K562 (cell line): ENCODE results near the gene ME3. TPM values are rescaled to one million over a fixed set of nuclear protein-coding genes. Genes with fewer than 3 reads are reported as not detected.
A peak's percentile ranks its signal among the peaks of the same experiment; 100 is the strongest.

Experiments used
- CEBPG ChIP-seq, 3 experiments: fragments of 200-800 bp in 1 of 3; sonication (Bioruptor generic) in 1 of 3; sonication (generic) in 1 of 3; formaldehyde crosslinking in 1 of 3; IDR thresholded peaks in 2 of 3; conservative IDR thresholded peaks in 1 of 3; 2 replicates each; pipeline versions ENCODE4 v1.6.1 to v1.8.0; 2016 to 2022; ENCODE audit warnings: missing compliant biosample characterization in 2 of 3, missing genetic modification characterization in 2 of 3, mild to moderate bottlenecking in 1 of 3, missing genetic modification reagents in 1 of 3
- NFIC ChIP-seq: fragments of 450-650 bp; IDR thresholded peaks from 2 replicates; pipeline ENCODE4 v1.6.1; 2017; ENCODE audit warnings: mild to moderate bottlenecking, inconsistent platforms
- PPARD ChIP-seq: fragments of 250-450 bp; sonication (Bioruptor Pico); IDR thresholded peaks from 2 replicates; pipeline ENCODE4 v1.8.0; 2022; ENCODE audit warnings: inconsistent platforms, mild to moderate bottlenecking, moderate library complexity
- RBBP5 ChIP-seq: fragments of 200-600 bp; sonication (generic); IDR thresholded peaks from 2 replicates; pipeline ENCODE4 v1.6.1; 2012; ENCODE audit warnings: borderline replicate concordance, mild to moderate bottlenecking, low read length, control low read depth, inconsistent platforms; ENCODE audit not compliant: insufficient read depth, poor library complexity, severe bottlenecking
- ZNF347 ChIP-seq: fragments of 450-650 bp; formaldehyde crosslinking; IDR thresholded peaks from 2 replicates; pipeline ENCODE4 v1.4.0; 2020; ENCODE audit warnings: low read depth, mild to moderate bottlenecking, moderate library complexity
- ZNF507 ChIP-seq: conservative IDR thresholded peaks from 2 replicates; pipeline ENCODE4 v1.6.1; 2017; ENCODE audit warnings: missing genetic modification characterization, missing compliant biosample characterization
- polyA plus RNA-seq, 8 experiments: library from polyadenylated mRNA; depleted of rRNA in 4 of 8; stranded (reverse) in 5 of 8; unstranded in 3 of 8; fragments of >200 nt; fragmentation: Nextera tagmentation in 2 of 8; fragmentation: Illumina TruSeq in 1 of 8; extraction: Ambion mirVana in 2 of 8; extraction: Trizol in 1 of 8; gene quantifications; 2 replicates each; pipeline versions ENCODE4 v1.2.1 to v1.2.3, GENCODE V29; 2011 to 2014; ENCODE audit warnings: inconsistent platforms in 1 of 8, missing spikeins in 1 of 8
- total RNA-seq, 7 experiments: library from RNA; depleted of rRNA in 6 of 7; stranded (reverse); fragments of >200 nt in 6 of 7; fragmentation: Illumina TruSeq in 2 of 7; extraction: Trizol in 2 of 7; gene quantifications; 2 replicates each; pipeline versions ENCODE4 v1.2.1 to v1.2.3, GENCODE V29; 2011 to 2021; ENCODE audit warnings: low replicate concordance in 1 of 7
- TF ChIP-seq, protein P1 (sequence below), 2 experiments: fragments of 450-650 bp; formaldehyde crosslinking in 1 of 2; IDR thresholded peaks; 2 replicates each; pipeline versions ENCODE4 v1.4.0 to v1.6.1; 2014 to 2020; ENCODE audit warnings: mild to moderate bottlenecking in 2 of 2, borderline replicate concordance in 1 of 2, low read depth in 1 of 2
- TF ChIP-seq, protein P2 (sequence below): fragments of 250-450 bp; sonication (Bioruptor Pico); IDR thresholded peaks from 2 replicates; pipeline ENCODE4 v1.4.0; 2020; ENCODE audit warnings: mild to moderate bottlenecking, moderate library complexity

The ME3 gene
- total and polyA plus RNA-seq, 9 of the 15 experiments (the other 6 are each of a cell fraction or from before 2014, with no cell fraction given), result not detected

DNA sequence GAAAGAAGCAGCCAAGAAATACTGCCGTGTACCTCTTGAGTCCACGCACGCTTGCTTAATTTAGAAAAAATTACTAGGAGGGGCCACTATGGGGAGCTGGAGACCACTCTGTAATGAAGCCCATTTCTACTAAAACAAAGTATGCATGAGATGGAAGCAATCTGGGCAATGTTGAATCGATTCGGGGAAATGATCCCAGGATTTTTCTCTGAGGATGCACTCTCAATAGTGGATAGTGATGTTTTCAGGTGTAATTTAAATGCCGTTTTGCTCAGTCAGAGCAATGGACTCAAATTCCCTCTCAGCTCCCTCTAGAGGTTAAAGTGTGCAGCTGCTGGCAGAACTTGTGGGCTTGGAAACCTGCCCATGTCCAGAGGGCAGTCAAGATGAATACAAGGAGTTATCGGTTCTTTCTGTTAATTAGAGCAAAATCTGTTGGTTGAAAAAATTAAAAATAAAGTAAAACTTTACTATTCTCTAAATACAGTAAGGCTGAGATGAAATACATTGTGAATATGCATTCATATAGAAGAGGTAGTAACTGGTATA is 64.1 kb downstream of the ME3 start (continued):
- TF ChIP-seq, protein P1, sequence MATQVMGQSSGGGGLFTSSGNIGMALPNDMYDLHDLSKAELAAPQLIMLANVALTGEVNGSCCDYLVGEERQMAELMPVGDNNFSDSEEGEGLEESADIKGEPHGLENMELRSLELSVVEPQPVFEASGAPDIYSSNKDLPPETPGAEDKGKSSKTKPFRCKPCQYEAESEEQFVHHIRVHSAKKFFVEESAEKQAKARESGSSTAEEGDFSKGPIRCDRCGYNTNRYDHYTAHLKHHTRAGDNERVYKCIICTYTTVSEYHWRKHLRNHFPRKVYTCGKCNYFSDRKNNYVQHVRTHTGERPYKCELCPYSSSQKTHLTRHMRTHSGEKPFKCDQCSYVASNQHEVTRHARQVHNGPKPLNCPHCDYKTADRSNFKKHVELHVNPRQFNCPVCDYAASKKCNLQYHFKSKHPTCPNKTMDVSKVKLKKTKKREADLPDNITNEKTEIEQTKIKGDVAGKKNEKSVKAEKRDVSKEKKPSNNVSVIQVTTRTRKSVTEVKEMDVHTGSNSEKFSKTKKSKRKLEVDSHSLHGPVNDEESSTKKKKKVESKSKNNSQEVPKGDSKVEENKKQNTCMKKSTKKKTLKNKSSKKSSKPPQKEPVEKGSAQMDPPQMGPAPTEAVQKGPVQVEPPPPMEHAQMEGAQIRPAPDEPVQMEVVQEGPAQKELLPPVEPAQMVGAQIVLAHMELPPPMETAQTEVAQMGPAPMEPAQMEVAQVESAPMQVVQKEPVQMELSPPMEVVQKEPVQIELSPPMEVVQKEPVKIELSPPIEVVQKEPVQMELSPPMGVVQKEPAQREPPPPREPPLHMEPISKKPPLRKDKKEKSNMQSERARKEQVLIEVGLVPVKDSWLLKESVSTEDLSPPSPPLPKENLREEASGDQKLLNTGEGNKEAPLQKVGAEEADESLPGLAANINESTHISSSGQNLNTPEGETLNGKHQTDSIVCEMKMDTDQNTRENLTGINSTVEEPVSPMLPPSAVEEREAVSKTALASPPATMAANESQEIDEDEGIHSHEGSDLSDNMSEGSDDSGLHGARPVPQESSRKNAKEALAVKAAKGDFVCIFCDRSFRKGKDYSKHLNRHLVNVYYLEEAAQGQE (IDR thresholded peaks at IDR 0.05; ENCODE audit: borderline replicate concordance), result peak; percentile 76
- TF ChIP-seq, protein P1 (CRISPR knock-in tag; IDR thresholded peaks at IDR 0.05; ENCODE audit: low read depth), result no peak
- TF ChIP-seq ZNF507 (tag) (no peak), ZNF347 (CRISPR knock-in tag) (no peak), NFIC (peak; percentile 65), PPARD (CRISPR knock-in tag) (no peak), RBBP5 (no peak), CEBPG (CRISPR knock-in tag; IDR thresholded peaks at IDR 0.05) (no peak), CEBPG (tag; conservative IDR thresholded peaks at IDR 0.05 in 1 of 2, IDR thresholded peaks at IDR 0.05 in 1 of 2) (peak in 1 of 2 experiments; percentile 42; a peak in 1 of 4 replicates)
- TF ChIP-seq, protein P2, sequence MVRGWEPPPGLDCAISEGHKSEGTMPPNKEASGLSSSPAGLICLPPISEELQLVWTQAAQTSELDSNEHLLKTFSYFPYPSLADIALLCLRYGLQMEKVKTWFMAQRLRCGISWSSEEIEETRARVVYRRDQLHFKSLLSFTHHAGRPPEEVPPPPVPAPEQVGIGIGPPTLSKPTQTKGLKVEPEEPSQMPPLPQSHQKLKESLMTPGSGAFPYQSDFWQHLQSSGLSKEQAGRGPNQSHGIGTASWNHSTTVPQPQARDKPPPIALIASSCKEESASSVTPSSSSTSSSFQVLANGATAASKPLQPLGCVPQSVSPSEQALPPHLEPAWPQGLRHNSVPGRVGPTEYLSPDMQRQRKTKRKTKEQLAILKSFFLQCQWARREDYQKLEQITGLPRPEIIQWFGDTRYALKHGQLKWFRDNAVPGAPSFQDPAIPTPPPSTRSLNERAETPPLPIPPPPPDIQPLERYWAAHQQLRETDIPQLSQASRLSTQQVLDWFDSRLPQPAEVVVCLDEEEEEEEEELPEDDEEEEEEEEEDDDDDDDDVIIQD (CRISPR knock-in tag), result no peak
